Measurements from ENCODE around the gene PFN3.

DNA sequence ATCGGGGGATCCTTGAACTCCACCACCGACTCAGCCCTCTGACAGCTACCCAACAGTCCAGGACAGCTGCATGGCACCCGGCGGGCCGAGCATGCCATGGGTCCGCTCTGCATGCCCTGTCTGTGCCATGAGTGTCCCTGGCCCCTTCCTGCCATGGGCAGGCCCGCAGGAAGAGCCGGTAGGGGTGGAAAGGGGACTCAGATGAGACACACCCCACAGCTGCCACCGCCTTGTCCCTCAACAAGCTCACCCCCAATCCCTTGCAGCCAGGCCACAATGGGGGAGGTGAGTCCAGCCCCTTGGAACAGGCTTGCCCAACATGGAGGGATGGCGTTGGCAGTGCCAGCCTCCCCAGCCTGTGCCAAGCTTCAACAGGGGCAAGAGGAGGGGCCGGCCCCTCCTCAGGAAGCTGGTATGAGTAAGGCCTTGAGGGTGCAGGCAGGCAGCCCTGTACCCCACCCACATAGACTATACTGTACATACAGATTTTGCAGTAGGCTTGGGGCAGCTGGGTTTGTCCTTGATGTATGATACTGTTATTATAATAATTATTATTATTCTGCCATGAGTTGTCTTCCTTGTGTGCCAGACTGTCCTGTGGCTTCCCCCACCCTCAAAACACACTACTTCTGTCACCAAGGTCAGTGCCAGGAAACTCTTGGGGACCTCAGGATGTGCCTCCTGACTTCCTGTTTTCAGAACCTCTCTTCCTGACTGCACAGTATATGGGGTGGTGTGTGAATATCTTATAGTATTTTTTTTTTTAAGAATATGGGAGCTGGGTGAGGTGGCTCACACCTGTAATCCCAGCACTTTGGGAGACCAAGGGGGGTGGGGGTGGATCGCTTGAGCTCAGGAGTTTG, 28.2 kb downstream of the PFN3 start:
- no peak for TF ChIP-seq POLR2A (IDR thresholded peaks at IDR 0.05)
- TF ChIP-seq, protein P1, sequence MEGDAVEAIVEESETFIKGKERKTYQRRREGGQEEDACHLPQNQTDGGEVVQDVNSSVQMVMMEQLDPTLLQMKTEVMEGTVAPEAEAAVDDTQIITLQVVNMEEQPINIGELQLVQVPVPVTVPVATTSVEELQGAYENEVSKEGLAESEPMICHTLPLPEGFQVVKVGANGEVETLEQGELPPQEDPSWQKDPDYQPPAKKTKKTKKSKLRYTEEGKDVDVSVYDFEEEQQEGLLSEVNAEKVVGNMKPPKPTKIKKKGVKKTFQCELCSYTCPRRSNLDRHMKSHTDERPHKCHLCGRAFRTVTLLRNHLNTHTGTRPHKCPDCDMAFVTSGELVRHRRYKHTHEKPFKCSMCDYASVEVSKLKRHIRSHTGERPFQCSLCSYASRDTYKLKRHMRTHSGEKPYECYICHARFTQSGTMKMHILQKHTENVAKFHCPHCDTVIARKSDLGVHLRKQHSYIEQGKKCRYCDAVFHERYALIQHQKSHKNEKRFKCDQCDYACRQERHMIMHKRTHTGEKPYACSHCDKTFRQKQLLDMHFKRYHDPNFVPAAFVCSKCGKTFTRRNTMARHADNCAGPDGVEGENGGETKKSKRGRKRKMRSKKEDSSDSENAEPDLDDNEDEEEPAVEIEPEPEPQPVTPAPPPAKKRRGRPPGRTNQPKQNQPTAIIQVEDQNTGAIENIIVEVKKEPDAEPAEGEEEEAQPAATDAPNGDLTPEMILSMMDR (IDR thresholded peaks at IDR 0.05): no peak

All from adrenal gland (tissue), 5 donors.